ENCODE measurements around the gene P4HB. TPM values are rescaled to one million over a fixed set of nuclear protein-coding genes. Genes with fewer than 3 reads are reported as not detected.

The P4HB gene
- total RNA-seq, 1 donor from 2014 or later, result 259 TPM

GRCh38 chr17:81852237-81852636 is 8.1 kb downstream of the P4HB start:
- H3K4me1 Mint-ChIP-seq (ENCODE audit: low read depth, unreplicated experiment), result no peaks in the 10 kb centered on the region
- no peak overlapping the region for H3K27ac Mint-ChIP-seq (ENCODE audit: unreplicated experiment)
- no peaks in the 10 kb centered on the region for H3K36me3 Mint-ChIP-seq (ENCODE audit: unreplicated experiment)
- no peaks in the 10 kb centered on the region for H3K9me3 Mint-ChIP-seq (ENCODE audit: unreplicated experiment)
- H3K27me3 Mint-ChIP-seq (ENCODE audit: unreplicated experiment), result peaks cover 2% of the 10 kb centered on the region
- no peak for TF ChIP-seq CTCF (IDR thresholded peaks at IDR 0.05; ENCODE audit: partially characterized antibody, unreplicated experiment)
- no peak for DNase-seq
- H3K4me3 Mint-ChIP-seq (ENCODE audit: unreplicated experiment), result no peak overlapping the region

- Mint-ChIP-seq H3K9me3 (ENCODE audit: unreplicated experiment) (no peaks in the 10 kb centered on the region), H3K36me3 (ENCODE audit: unreplicated experiment) (no peaks in the 10 kb centered on the region), H3K27me3 (ENCODE audit: unreplicated experiment) (peaks cover 2% of the 10 kb centered on the region), H3K27ac (ENCODE audit: unreplicated experiment) (no peak overlapping the region), H3K4me3 (ENCODE audit: unreplicated experiment) (no peak overlapping the region), H3K4me1 (ENCODE audit: low read depth, unreplicated experiment) (no peaks in the 10 kb centered on the region)
- no peak for DNase-seq
- TF ChIP-seq CTCF (IDR thresholded peaks at IDR 0.05; ENCODE audit: partially characterized antibody, unreplicated experiment), result no peak
Measured at GRCh38 chr17:81851423-81851822, 8.9 kb downstream of the P4HB start.

- Mint-ChIP-seq H3K27ac (ENCODE audit: unreplicated experiment) (no peak overlapping the region), H3K4me1 (ENCODE audit: low read depth, unreplicated experiment) (no peaks in the 10 kb centered on the region), H3K4me3 (ENCODE audit: unreplicated experiment) (no peak overlapping the region), H3K36me3 (ENCODE audit: unreplicated experiment) (no peaks in the 10 kb centered on the region), H3K27me3 (ENCODE audit: unreplicated experiment) (peaks cover 2% of the 10 kb centered on the region), H3K9me3 (ENCODE audit: unreplicated experiment) (no peaks in the 10 kb centered on the region)
- no peak for TF ChIP-seq CTCF (IDR thresholded peaks at IDR 0.05; ENCODE audit: partially characterized antibody, unreplicated experiment)
- DNase-seq, result no peak
Measured at GRCh38 chr17:81849457-81849856, 10.9 kb downstream of the P4HB start.

GRCh38 chr17:81846743-81847689 is 13.3 kb downstream of the P4HB start:
- Mint-ChIP-seq H3K4me3 (ENCODE audit: unreplicated experiment) (no peak overlapping the region), H3K27ac (ENCODE audit: unreplicated experiment) (no peak overlapping the region), H3K9me3 (ENCODE audit: unreplicated experiment) (no peaks in the 10 kb centered on the region), H3K4me1 (ENCODE audit: low read depth, unreplicated experiment) (no peaks in the 10 kb centered on the region), H3K27me3 (ENCODE audit: unreplicated experiment) (peaks cover 5% of the 10 kb centered on the region), H3K36me3 (ENCODE audit: unreplicated experiment) (no peaks in the 10 kb centered on the region)
- TF ChIP-seq CTCF (IDR thresholded peaks at IDR 0.05; ENCODE audit: partially characterized antibody, unreplicated experiment), result no peak
- DNase-seq, result no peak

Measured in glutamatergic neuron (in vitro differentiated cells).